ENCODE measurements around the gene AAR2. TPM values are rescaled to one million over a fixed set of nuclear protein-coding genes. Genes with fewer than 3 reads are reported as not detected.
A peak's percentile ranks its signal among the peaks of the same experiment; 100 is the strongest.

AAR2 gene
- total RNA-seq, 1 donor from 2014 or later: 19.7 TPM

GRCh38 chr20:36270744-36271638, 34.7 kb downstream of the AAR2 start:
- no peaks in the 10 kb centered on the region for H3K36me3 Mint-ChIP-seq
- Histone ChIP-seq H4K20me1 (ENCODE audit: low read depth) (no peaks in the 10 kb centered on the region), H3K4me3 (no peak overlapping the region), H2AFZ (replicated peaks) (peak overlapping the region; percentile 3), H3F3A (ENCODE audit: low read depth) (no peaks in the 10 kb centered on the region), H3K79me2 (ENCODE audit: low read depth) (no peaks in the 10 kb centered on the region), H3K27ac (no peak overlapping the region), H3K36me3 (no peaks in the 10 kb centered on the region), H3K27me3 (no peaks in the 10 kb centered on the region), H3K9me3 (ENCODE audit: low read depth) (no peaks in the 10 kb centered on the region), H3K9ac (no peak overlapping the region), H3K4me2 (no peak overlapping the region), H3K4me1 (peaks cover 19% of the 10 kb centered on the region)
- peaks cover 3% of the 10 kb centered on the region for H3K27me3 Mint-ChIP-seq (ENCODE audit: insufficient read depth, low read depth)
- DNase-seq (ENCODE audit: low spot score): no peak
- H3K27ac Mint-ChIP-seq: peak overlapping the region; percentile 50
- H3K4me3 Mint-ChIP-seq: no peak overlapping the region
- H3K9me3 Mint-ChIP-seq: no peaks in the 10 kb centered on the region
- H3K4me1 Mint-ChIP-seq: peaks cover 46% of the 10 kb centered on the region
- no peak for TF ChIP-seq EZH2 (IDR thresholded peaks at IDR 0.05)
- no peak for TF ChIP-seq EZH2phosphoT487 (IDR thresholded peaks at IDR 0.05)
- no peak for TF ChIP-seq CTCF (IDR thresholded peaks at IDR 0.05)

- no peaks in the 10 kb centered on the region for H3K36me3 Mint-ChIP-seq
- H3K27ac ChIP-seq: no peak overlapping the region
These were observed 35.6 kb downstream of the AAR2 start for GRCh38 chr20:36271639-36272546.

More at GRCh38 chr20:36271639-36272546, 35.6 kb downstream of the AAR2 start:
- Histone ChIP-seq H4K20me1 (ENCODE audit: low read depth) (no peaks in the 10 kb centered on the region), H2AFZ (replicated peaks) (peak overlapping the region; percentile 3), H3K4me2 (no peak overlapping the region), H3K9me3 (ENCODE audit: low read depth) (no peaks in the 10 kb centered on the region), H3K4me3 (no peak overlapping the region), H3K4me1 (peaks cover 19% of the 10 kb centered on the region), H3K27me3 (no peaks in the 10 kb centered on the region), H3K36me3 (no peaks in the 10 kb centered on the region), H3F3A (ENCODE audit: low read depth) (no peaks in the 10 kb centered on the region), H3K9ac (no peak overlapping the region), H3K79me2 (ENCODE audit: low read depth) (no peaks in the 10 kb centered on the region)
- H3K4me1 Mint-ChIP-seq: peaks cover 46% of the 10 kb centered on the region
- peak overlapping the region; percentile 32 for H3K27ac Mint-ChIP-seq
- peak overlapping the region; percentile 46 for H3K4me3 Mint-ChIP-seq
- DNase-seq (ENCODE audit: low spot score): no peak
- TF ChIP-seq EZH2phosphoT487 (IDR thresholded peaks at IDR 0.05) (no peak), EZH2 (IDR thresholded peaks at IDR 0.05) (no peak), CTCF (IDR thresholded peaks at IDR 0.05) (no peak)
- no peaks in the 10 kb centered on the region for H3K9me3 Mint-ChIP-seq
- peaks cover 3% of the 10 kb centered on the region for H3K27me3 Mint-ChIP-seq (ENCODE audit: insufficient read depth, low read depth)
